GM23338 (cell line): ENCODE data around the gene SUGCT. TPM values are rescaled to one million over a fixed set of nuclear protein-coding genes. Genes with fewer than 3 reads are reported as not detected.

Experiments
- ATAC-seq: fragments of 200-7000 bp; cut with Tn5 transposase; 3 replicates; pipeline ENCODE4 v1.9.1; 2020
- DNase-seq: peaks from one replicate; pipeline ENCODE4 v3.0.0-alpha.2; 2015; ENCODE audit warnings: low spot score
- H2AFZ ChIP-seq: fragments of 200-600 bp; sonication (generic); 2 replicates; pipeline ENCODE4 v1.8.0; 2016; ENCODE audit warnings: antibody characterized with exemption, mild to moderate bottlenecking, moderate library complexity
- H3F3A ChIP-seq: fragments of 200-600 bp; sonication (generic); replicated peaks from 2 replicates; pipeline ENCODE4 v1.8.0; 2017; ENCODE audit warnings: antibody characterized with exemption, mixed run types, low read depth
- H3K27ac ChIP-seq: fragments of 200-600 bp; sonication (generic); 2 replicates; pipeline ENCODE4 v1.6.1; 2016; ENCODE audit warnings: low read depth
- H3K27me3 ChIP-seq: fragments of 200-600 bp; sonication (generic); 2 replicates; pipeline ENCODE4 v1.8.0; 2016; ENCODE audit warnings: mild to moderate bottlenecking, mixed run types, moderate library complexity; ENCODE audit not compliant: insufficient read depth
- H3K36me3 ChIP-seq: fragments of 200-600 bp; sonication (generic); 2 replicates; pipeline ENCODE4 v1.8.0; 2016; ENCODE audit warnings: mild to moderate bottlenecking; ENCODE audit not compliant: insufficient read depth
- H3K4me1 ChIP-seq: fragments of 200-600 bp; sonication (generic); 2 replicates; pipeline ENCODE4 v1.8.0; 2016; ENCODE audit warnings: mild to moderate bottlenecking, moderate library complexity; ENCODE audit not compliant: insufficient read depth
- H3K4me2 ChIP-seq: fragments of 200-600 bp; sonication (generic); 2 replicates; pipeline ENCODE4 v1.7.1; 2017; ENCODE audit warnings: mixed run types
- H3K4me3 ChIP-seq: fragments of 200-600 bp; sonication (generic); 2 replicates; pipeline ENCODE4 v1.6.1; 2016; ENCODE audit warnings: mixed run types
- H3K79me2 ChIP-seq: fragments of 200-600 bp; sonication (generic); replicated peaks from 2 replicates; pipeline ENCODE4 v1.8.0; 2017; ENCODE audit warnings: mild to moderate bottlenecking; ENCODE audit not compliant: insufficient read depth
- H3K9me2 ChIP-seq: fragments of 200-600 bp; sonication (generic); 2 replicates; pipeline ENCODE4 v1.8.0; 2017; ENCODE audit not compliant: insufficient read depth
- H4K20me1 ChIP-seq: fragments of 200-600 bp; sonication (generic); replicated peaks from 2 replicates; pipeline ENCODE4 v1.8.0; 2017; ENCODE audit warnings: mild to moderate bottlenecking; ENCODE audit not compliant: insufficient read depth
- H3K27ac Mint-ChIP-seq: 2 replicates; pipeline ENCODE4 v1.8.0; 2020; ENCODE audit warnings: inconsistent platforms, mild to moderate bottlenecking, moderate library complexity, mixed read lengths
- H3K27me3 Mint-ChIP-seq: 3 replicates; pipeline ENCODE4 v1.8.0; 2022; ENCODE audit warnings: low read depth, mild to moderate bottlenecking, moderate library complexity, mixed read lengths, inconsistent platforms; ENCODE audit not compliant: insufficient read depth, poor library complexity
- H3K36me3 Mint-ChIP-seq: 3 replicates; pipeline ENCODE4 v1.8.0; 2021; ENCODE audit warnings: low read depth, mild to moderate bottlenecking, inconsistent platforms, moderate library complexity, mixed read lengths
- H3K4me1 Mint-ChIP-seq: 3 replicates; pipeline ENCODE4 v1.8.0; 2020; ENCODE audit warnings: mild to moderate bottlenecking, inconsistent platforms, mixed read lengths
- H3K4me3 Mint-ChIP-seq: 3 replicates; pipeline ENCODE4 v1.8.0; 2021; ENCODE audit warnings: moderate library complexity, mild to moderate bottlenecking, inconsistent platforms, mixed read lengths
- H3K9me3 Mint-ChIP-seq: 3 replicates; pipeline ENCODE4 v1.8.0; 2020; ENCODE audit warnings: moderate library complexity, mild to moderate bottlenecking, inconsistent platforms, mixed read lengths
- EZH2 ChIP-seq: fragments of 200-600 bp; sonication (generic); IDR thresholded peaks from one replicate; pipeline ENCODE4 v1.8.0; 2017; ENCODE audit warnings: antibody characterized with exemption, mild to moderate bottlenecking, low read depth; ENCODE audit not compliant: unreplicated experiment
- EZH2phosphoT487 ChIP-seq: fragments of 200-600 bp; sonication (generic); IDR thresholded peaks from one replicate; pipeline ENCODE4 v1.8.1; 2018; ENCODE audit warnings: antibody characterized with exemption; ENCODE audit not compliant: unreplicated experiment
- JUNB ChIP-seq: IDR thresholded peaks from one replicate; pipeline ENCODE4 v1.6.1; 2016; ENCODE audit warnings: antibody characterized with exemption; ENCODE audit not compliant: unreplicated experiment
- STAT1 ChIP-seq: IDR thresholded peaks from one replicate; pipeline ENCODE4 v1.6.1; 2016; ENCODE audit warnings: antibody characterized with exemption; ENCODE audit not compliant: unreplicated experiment
- polyA plus RNA-seq: library from polyadenylated mRNA; unstranded; fragments of >200 nt; fragmentation: Nextera tagmentation; extraction: Ambion mirVana; gene quantifications from 2 replicates; pipeline ENCODE4 v1.2.1, GENCODE V29; 2016
- total RNA-seq: library from RNA; depleted of rRNA; stranded (reverse); fragments of >200 nt; shearing (Covaris generic); gene quantifications from 2 replicates; pipeline ENCODE4 v1.2.3, GENCODE V29; 2014
- TF ChIP-seq, protein P1 (sequence below): IDR thresholded peaks from one replicate; pipeline ENCODE4 v1.6.1; 2018; ENCODE audit warnings: antibody characterized with exemption; ENCODE audit not compliant: unreplicated experiment
- TF ChIP-seq, protein P2 (sequence below), 2 experiments: fragments of 200-600 bp in 1 of 2; sonication (generic) in 1 of 2; conservative IDR thresholded peaks; 2 replicates each; pipeline versions ENCODE4 v1.5.1 to v1.6.1; 2016 to 2017; ENCODE audit warnings: antibody characterized with exemption in 2 of 2, low read depth in 2 of 2, mild to moderate bottlenecking in 2 of 2, moderate library complexity in 1 of 2
- TF ChIP-seq, protein P3 (sequence below): fragments of 250-450 bp; sonication (Bioruptor Pico); IDR thresholded peaks from 2 replicates; pipeline ENCODE4 v1.5.0; 2020; ENCODE audit warnings: mild to moderate bottlenecking, moderate library complexity

Gene SUGCT
- total and polyA plus RNA-seq, 2 experiments from 2014 or later = 4.2 to 5.6 TPM

DNA sequence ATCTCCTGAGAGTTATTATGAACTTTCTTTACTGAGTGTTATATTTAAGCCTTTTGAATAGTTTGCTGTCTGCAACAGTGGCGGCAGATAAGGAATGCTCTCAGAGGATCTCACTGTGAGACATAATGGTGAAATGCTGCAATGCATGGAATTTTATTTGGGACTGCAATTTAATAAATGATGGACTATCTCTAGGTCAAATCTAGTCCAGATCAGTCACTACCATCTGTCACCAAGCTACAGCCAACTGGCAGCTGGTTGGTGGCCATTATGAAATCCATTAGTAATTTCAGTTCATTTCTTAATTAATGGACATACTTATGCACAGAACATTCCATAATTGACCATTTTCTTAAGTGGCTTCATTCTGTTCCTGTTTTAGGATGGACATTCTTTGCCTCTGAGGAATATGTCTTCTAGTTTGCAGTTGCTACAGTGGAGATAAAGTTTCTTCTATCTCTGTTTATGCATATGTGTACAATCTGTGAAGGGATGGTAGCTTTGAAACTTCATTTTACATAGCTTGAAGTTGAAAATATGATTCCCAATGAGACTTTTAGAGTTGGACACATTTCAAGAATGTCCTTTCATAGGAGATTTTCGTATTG is 586.6 kb downstream of the SUGCT start (continued):
- TF ChIP-seq, protein P1, sequence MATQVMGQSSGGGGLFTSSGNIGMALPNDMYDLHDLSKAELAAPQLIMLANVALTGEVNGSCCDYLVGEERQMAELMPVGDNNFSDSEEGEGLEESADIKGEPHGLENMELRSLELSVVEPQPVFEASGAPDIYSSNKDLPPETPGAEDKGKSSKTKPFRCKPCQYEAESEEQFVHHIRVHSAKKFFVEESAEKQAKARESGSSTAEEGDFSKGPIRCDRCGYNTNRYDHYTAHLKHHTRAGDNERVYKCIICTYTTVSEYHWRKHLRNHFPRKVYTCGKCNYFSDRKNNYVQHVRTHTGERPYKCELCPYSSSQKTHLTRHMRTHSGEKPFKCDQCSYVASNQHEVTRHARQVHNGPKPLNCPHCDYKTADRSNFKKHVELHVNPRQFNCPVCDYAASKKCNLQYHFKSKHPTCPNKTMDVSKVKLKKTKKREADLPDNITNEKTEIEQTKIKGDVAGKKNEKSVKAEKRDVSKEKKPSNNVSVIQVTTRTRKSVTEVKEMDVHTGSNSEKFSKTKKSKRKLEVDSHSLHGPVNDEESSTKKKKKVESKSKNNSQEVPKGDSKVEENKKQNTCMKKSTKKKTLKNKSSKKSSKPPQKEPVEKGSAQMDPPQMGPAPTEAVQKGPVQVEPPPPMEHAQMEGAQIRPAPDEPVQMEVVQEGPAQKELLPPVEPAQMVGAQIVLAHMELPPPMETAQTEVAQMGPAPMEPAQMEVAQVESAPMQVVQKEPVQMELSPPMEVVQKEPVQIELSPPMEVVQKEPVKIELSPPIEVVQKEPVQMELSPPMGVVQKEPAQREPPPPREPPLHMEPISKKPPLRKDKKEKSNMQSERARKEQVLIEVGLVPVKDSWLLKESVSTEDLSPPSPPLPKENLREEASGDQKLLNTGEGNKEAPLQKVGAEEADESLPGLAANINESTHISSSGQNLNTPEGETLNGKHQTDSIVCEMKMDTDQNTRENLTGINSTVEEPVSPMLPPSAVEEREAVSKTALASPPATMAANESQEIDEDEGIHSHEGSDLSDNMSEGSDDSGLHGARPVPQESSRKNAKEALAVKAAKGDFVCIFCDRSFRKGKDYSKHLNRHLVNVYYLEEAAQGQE = no peak
- TF ChIP-seq EZH2phosphoT487 = no peak

DNA sequence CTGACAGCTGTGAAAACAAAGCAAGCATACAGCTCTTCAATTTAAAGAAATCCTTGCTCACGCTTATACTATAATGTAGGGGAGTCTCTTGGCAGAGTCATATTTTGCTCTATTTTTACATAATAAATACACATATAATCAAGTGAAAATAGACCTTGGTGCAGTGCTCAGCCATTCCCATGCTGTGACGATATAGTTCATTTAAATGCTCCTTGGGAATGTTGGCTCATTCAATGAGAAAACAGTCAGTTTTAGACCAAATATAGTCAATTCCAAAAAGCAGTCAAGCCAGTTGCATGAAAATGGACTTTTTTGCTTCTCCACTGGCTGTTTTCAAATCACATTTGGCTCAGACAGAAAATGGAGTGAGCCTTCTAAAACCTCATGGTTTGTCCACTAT is 587.4 kb downstream of the SUGCT start:
- Mint-ChIP-seq H3K36me3 (no peaks in the 10 kb centered on the region), H3K27ac (no peak overlapping the region), H3K27me3 (no peaks in the 10 kb centered on the region), H3K4me1 (peaks cover 14% of the 10 kb centered on the region; the same call in 2 of the 3 replicates), H3K9me3 (no peaks in the 10 kb centered on the region), H3K4me3 (no peak overlapping the region)
- Histone ChIP-seq H2AFZ (no peak overlapping the region), H3K27me3 (no peaks in the 10 kb centered on the region), H3K79me2 (no peaks in the 10 kb centered on the region), H3K4me2 (no peak overlapping the region), H3K4me1 (peaks cover 4% of the 10 kb centered on the region; the same call in 1 of the 2 replicates), H3K9me2 (no peaks in the 10 kb centered on the region), H3F3A (no peaks in the 10 kb centered on the region), H3K36me3 (no peaks in the 10 kb centered on the region), H3K4me3 (no peak overlapping the region), H4K20me1 (no peaks in the 10 kb centered on the region), H3K27ac (no peak overlapping the region)
- no peak for ATAC-seq
- no peak for DNase-seq
- TF ChIP-seq, protein P2, sequence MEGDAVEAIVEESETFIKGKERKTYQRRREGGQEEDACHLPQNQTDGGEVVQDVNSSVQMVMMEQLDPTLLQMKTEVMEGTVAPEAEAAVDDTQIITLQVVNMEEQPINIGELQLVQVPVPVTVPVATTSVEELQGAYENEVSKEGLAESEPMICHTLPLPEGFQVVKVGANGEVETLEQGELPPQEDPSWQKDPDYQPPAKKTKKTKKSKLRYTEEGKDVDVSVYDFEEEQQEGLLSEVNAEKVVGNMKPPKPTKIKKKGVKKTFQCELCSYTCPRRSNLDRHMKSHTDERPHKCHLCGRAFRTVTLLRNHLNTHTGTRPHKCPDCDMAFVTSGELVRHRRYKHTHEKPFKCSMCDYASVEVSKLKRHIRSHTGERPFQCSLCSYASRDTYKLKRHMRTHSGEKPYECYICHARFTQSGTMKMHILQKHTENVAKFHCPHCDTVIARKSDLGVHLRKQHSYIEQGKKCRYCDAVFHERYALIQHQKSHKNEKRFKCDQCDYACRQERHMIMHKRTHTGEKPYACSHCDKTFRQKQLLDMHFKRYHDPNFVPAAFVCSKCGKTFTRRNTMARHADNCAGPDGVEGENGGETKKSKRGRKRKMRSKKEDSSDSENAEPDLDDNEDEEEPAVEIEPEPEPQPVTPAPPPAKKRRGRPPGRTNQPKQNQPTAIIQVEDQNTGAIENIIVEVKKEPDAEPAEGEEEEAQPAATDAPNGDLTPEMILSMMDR (conservative IDR thresholded peaks at IDR 0.05; ENCODE audit: low read depth in 2 of 2) = no peak
- TF ChIP-seq, protein P3, sequence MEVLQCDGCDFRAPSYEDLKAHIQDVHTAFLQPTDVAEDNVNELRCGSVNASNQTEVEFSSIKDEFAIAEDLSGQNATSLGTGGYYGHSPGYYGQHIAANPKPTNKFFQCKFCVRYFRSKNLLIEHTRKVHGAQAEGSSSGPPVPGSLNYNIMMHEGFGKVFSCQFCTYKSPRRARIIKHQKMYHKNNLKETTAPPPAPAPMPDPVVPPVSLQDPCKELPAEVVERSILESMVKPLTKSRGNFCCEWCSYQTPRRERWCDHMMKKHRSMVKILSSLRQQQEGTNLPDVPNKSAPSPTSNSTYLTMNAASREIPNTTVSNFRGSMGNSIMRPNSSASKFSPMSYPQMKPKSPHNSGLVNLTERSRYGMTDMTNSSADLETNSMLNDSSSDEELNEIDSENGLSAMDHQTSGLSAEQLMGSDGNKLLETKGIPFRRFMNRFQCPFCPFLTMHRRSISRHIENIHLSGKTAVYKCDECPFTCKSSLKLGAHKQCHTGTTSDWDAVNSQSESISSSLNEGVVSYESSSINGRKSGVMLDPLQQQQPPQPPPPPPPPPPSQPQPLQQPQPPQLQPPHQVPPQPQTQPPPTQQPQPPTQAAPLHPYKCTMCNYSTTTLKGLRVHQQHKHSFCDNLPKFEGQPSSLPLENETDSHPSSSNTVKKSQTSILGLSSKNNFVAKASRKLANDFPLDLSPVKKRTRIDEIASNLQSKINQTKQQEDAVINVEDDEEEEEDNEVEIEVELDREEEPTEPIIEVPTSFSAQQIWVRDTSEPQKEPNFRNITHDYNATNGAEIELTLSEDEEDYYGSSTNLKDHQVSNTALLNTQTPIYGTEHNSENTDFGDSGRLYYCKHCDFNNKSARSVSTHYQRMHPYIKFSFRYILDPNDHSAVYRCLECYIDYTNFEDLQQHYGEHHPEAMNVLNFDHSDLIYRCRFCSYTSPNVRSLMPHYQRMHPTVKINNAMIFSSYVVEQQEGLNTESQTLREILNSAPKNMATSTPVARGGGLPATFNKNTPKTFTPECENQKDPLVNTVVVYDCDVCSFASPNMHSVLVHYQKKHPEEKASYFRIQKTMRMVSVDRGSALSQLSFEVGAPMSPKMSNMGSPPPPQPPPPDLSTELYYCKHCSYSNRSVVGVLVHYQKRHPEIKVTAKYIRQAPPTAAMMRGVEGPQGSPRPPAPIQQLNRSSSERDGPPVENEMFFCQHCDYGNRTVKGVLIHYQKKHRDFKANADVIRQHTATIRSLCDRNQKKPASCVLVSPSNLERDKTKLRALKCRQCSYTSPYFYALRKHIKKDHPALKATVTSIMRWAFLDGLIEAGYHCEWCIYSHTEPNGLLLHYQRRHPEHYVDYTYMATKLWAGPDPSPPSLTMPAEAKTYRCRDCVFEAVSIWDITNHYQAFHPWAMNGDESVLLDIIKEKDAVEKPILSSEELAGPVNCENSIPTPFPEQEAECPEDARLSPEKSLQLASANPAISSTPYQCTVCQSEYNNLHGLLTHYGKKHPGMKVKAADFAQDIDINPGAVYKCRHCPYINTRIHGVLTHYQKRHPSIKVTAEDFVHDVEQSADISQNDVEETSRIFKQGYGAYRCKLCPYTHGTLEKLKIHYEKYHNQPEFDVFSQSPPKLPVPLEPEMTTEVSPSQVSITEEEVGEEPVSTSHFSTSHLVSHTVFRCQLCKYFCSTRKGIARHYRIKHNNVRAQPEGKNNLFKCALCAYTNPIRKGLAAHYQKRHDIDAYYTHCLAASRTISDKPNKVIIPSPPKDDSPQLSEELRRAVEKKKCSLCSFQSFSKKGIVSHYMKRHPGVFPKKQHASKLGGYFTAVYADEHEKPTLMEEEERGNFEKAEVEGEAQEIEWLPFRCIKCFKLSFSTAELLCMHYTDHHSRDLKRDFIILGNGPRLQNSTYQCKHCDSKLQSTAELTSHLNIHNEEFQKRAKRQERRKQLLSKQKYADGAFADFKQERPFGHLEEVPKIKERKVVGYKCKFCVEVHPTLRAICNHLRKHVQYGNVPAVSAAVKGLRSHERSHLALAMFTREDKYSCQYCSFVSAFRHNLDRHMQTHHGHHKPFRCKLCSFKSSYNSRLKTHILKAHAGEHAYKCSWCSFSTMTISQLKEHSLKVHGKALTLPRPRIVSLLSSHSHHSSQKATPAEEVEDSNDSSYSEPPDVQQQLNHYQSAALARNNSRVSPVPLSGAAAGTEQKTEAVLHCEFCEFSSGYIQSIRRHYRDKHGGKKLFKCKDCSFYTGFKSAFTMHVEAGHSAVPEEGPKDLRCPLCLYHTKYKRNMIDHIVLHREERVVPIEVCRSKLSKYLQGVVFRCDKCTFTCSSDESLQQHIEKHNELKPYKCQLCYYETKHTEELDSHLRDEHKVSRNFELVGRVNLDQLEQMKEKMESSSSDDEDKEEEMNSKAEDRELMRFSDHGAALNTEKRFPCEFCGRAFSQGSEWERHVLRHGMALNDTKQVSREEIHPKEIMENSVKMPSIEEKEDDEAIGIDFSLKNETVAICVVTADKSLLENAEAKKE (CRISPR knock-in tag) = no peak
- TF ChIP-seq, protein P1 = no peak
- TF ChIP-seq JUNB = no peak
- TF ChIP-seq EZH2phosphoT487 = no peak
- no peak for TF ChIP-seq STAT1
- TF ChIP-seq EZH2 = no peak
